ENCODE data around the gene PARD3B. TPM values are rescaled to one million over a fixed set of nuclear protein-coding genes. Genes with fewer than 3 reads are reported as not detected.

The PARD3B gene
- total RNA-seq, 4 donors from 2014 or later, result 6.5 to 17.3 (median 12.7) TPM

DNA sequence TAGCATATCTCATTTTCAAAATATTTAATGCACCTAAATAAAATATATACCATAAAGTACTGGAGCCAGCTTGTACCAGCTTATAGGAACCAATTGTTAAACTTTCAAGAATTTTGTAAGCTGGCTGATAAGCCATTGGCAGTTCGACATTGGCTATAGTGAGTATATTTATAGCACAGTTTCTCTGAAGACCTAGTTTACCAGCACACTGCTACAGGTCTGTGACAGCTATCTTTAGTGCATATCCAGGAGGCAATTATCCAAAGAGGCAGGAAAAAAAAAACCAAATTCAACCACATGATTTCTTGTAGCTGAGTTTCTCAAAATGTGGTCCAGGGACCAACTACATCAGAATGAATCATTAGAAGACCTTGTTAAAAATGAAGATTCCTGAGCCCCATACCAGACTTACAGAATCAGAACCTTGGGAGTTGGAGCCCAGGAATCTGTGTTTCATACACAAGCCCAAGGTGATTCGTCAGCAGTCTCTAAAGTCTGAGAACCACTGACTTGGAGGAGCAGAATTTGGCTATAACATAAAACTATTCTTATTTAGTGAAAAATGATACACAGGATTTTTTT lies 858.1 kb downstream of the PARD3B start:
- intact Hi-C loops (cut with DNase I; ENCODE audit: low total_unique reads), result no loop called here
- no peak for DNase-seq (ENCODE audit: low spot score in 2 of 2)
- no peak overlapping the region for H3K4me3 ChIP-seq (ENCODE audit: low read depth, poor library complexity, severe bottlenecking)
- no peak for TF ChIP-seq POLR2A (IDR thresholded peaks at IDR 0.05)
- TF ChIP-seq, protein P1, sequence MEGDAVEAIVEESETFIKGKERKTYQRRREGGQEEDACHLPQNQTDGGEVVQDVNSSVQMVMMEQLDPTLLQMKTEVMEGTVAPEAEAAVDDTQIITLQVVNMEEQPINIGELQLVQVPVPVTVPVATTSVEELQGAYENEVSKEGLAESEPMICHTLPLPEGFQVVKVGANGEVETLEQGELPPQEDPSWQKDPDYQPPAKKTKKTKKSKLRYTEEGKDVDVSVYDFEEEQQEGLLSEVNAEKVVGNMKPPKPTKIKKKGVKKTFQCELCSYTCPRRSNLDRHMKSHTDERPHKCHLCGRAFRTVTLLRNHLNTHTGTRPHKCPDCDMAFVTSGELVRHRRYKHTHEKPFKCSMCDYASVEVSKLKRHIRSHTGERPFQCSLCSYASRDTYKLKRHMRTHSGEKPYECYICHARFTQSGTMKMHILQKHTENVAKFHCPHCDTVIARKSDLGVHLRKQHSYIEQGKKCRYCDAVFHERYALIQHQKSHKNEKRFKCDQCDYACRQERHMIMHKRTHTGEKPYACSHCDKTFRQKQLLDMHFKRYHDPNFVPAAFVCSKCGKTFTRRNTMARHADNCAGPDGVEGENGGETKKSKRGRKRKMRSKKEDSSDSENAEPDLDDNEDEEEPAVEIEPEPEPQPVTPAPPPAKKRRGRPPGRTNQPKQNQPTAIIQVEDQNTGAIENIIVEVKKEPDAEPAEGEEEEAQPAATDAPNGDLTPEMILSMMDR (IDR thresholded peaks at IDR 0.05), result no peak
- 79 to 80% methylated on average over 2 of the region's 2 CpGs for WGBS, 2 donors

DNA sequence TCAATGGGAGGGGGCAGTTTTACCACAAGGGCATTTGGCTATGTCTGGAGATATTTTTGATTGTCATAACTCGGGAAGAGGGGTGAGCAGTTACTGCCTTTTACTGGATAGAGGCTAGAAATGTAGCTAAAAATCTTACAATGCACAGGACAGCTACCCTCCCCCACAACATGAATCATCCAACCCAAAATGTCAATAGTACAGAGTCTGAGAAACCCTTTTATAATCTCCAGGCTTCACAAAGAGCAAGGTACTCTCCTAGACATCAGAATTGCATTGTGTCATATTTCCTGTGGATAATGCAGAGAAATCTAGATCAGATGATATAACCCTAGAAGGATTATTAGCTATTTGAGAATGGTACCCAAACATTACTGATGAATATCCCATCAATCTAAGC lies 859.9 kb downstream of the PARD3B start:
- WGBS, 2 donors, result 81 to 89% methylated on average over 1 of the region's 1 CpG
- intact Hi-C loops (cut with DNase I; ENCODE audit: low total_unique reads), result no loop called here
- H3K4me3 ChIP-seq (ENCODE audit: low read depth, poor library complexity, severe bottlenecking), result no peak overlapping the region
- no peak for DNase-seq (ENCODE audit: low spot score in 2 of 2)
- no peak for TF ChIP-seq POLR2A (IDR thresholded peaks at IDR 0.05)
- TF ChIP-seq, protein P1 (IDR thresholded peaks at IDR 0.05), result no peak

DNA sequence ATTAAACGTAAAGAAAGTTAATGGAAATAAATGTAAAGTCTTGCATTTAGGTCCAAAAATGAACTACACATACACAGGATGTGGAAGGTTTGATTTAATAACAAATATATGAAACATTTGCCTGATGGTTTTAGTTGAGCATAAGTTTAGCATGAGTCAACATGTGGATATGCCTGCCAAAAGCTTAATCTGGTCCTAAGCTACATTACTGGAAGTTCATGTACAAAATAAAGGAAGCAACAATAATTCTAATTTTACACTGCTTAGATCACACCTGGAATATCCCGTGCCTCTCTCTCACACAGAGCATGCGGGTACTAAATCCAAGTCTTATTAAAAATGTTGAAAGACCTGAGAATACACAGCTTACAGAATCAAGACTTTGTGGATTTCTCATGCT lies 860.5 kb downstream of the PARD3B start:
- intact Hi-C loops (cut with DNase I; ENCODE audit: low total_unique reads), result no loop called here
- no peak for DNase-seq (ENCODE audit: low spot score in 2 of 2)
- WGBS, 2 donors, result 28 to 40% methylated on average over 3 of the region's 3 CpGs
- TF ChIP-seq POLR2A (IDR thresholded peaks at IDR 0.05), result no peak
- TF ChIP-seq, protein P1 (IDR thresholded peaks at IDR 0.05), result no peak
- no peak overlapping the region for H3K4me3 ChIP-seq (ENCODE audit: low read depth, poor library complexity, severe bottlenecking)

DNA sequence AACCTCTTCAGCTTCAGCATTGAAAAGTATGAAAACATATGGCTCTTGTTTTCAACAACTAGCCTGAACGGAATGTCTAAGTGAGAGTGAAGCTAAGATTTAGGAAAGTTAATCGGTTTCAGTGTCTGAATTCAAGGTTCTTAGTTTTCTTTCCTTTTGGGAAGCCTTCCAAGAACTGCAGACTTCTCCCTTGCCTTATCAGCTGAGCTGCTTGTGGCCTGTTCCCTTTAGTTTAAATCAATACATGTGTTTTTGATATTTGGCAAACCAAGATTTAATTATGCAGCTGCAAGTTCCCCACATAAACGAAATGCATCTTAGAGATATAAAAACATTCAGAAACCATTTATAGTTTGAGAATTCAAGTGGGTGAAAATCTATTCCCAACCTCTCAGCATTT lies 862.7 kb downstream of the PARD3B start:
- H3K4me3 ChIP-seq (ENCODE audit: low read depth, poor library complexity, severe bottlenecking), result no peak overlapping the region
- DNase-seq (ENCODE audit: low spot score in 2 of 2), result no peak
- TF ChIP-seq, protein P1 (IDR thresholded peaks at IDR 0.05), result no peak
- no peak for TF ChIP-seq POLR2A (IDR thresholded peaks at IDR 0.05)
- intact Hi-C loops (cut with DNase I; ENCODE audit: low total_unique reads), result no loop called here
- 28 to 31% methylated on average over 3 of the region's 3 CpGs for WGBS, 2 donors

DNA sequence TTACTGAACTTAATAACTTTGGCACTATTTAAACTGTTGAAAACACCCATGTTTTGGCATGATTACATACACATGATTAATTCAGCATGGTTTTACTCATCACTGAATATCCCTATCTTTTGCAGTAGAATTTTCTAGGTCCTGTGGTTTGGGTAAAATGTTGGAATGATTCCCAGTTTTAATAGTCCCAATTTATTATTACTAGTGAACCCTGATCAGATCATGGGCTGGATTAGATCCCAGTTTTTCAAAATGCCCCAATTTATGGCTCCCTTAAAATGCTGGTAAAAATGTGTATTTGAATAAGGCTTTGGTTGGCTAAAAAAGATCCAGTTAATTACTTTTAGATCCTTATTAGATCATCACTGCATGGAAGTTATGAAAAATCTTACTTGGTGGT lies 863.4 kb downstream of the PARD3B start:
- TF ChIP-seq, protein P1 (IDR thresholded peaks at IDR 0.05), result no peak
- TF ChIP-seq POLR2A (IDR thresholded peaks at IDR 0.05), result no peak
- H3K4me3 ChIP-seq (ENCODE audit: low read depth, poor library complexity, severe bottlenecking), result no peak overlapping the region
- DNase-seq (ENCODE audit: low spot score in 2 of 2), result no peak
- intact Hi-C loops (cut with DNase I; ENCODE audit: low total_unique reads), result no loop called here

DNA sequence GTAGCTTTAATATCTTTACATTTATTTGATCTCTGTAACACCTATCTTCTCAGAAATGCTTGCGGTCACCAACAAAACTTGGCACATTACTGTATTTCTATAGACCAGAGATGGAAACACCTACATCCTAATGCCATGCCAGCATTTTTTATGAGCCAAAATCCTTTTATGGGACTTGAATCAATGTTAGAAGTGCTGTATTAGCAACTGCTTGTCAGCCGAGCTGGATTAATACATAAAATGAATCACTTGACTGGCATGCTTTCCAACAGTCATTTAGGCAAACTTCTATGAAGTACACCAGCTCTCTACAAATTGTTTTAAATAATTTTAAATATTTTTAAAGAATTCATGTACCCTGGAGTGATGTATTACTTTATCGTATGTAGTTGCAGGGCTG lies 864.1 kb downstream of the PARD3B start:
- TF ChIP-seq, protein P1 (IDR thresholded peaks at IDR 0.05), result no peak
- no peak for TF ChIP-seq POLR2A (IDR thresholded peaks at IDR 0.05)
- intact Hi-C loops (cut with DNase I; ENCODE audit: low total_unique reads), result no loop called here
- H3K4me3 ChIP-seq (ENCODE audit: low read depth, poor library complexity, severe bottlenecking), result no peak overlapping the region
- 38 to 49% methylated on average over 3 of the region's 3 CpGs for WGBS, 2 donors
- DNase-seq (ENCODE audit: low spot score in 2 of 2), result no peak

All from lower leg skin (tissue), 4 donors.